Astrocyte of the hippocampus (primary cell): ENCODE measurements around the gene NMUR2.

Source experiments
- DNase-seq: peaks from one replicate; pipeline ENCODE4 v3.0.0; 2011; ENCODE audit warnings: low read depth, low spot score

Gene NMUR2

DNA sequence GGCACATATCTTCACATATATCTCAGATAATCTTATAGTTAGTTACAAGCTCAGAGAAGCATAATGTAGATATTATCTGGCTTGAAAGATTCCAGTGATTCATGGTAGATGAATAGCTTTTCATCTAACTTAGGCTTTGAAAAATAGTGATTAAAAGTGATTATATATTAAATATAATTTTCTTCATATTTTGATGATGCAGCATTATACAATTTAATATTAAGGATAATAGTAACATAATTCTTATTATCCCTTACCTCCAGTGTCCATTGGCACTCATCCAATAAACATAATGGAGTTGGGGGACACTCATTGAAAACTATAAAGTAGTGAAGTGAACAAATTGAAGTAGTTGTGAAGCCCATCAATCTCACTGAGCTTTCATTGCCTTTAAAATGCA is 35.8 kb downstream of the NMUR2 start:
- no peak for DNase-seq

- DNase-seq = no peak
These were observed 37.5 kb downstream of the NMUR2 start for GRCh38 chr5:152367554-152367953.

DNA sequence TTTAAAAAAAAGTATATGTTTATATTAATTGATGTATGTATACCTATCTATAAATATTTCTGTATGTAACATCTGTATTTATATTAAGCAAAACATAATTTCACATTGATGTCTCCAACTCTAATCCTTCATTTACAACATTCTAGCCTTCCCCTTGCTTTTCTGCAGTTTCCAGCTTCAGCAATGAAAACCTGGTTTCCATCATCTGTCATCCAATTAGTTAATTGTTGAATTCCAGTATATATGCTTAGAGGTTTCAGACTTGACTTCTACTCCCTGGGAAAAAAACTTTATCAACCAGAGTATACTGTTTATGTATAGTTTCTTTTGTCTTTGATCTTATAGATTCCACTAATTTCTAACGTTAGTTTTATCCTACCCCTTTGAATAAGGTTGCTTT is 38.4 kb downstream of the NMUR2 start:
- no peak for DNase-seq

DNA sequence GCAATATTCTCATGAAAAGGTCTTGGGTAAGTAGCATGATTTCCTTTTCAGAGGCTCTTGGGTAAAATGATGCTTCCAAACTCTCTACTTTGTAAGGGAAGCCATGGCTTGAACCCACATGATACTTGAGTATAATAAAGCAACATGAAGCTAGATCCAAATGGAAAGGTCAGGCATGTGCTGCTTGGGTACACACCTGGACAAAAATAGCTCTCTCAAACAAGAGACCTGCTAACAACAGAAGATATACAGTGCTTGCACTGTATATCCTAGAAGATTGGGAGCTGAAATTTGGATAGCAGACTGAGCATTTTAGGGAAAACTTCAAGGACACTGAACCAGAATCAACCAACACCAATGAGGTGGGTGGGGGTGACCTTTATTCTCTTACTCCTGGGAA is 40.2 kb downstream of the NMUR2 start:
- no peak for DNase-seq

DNA sequence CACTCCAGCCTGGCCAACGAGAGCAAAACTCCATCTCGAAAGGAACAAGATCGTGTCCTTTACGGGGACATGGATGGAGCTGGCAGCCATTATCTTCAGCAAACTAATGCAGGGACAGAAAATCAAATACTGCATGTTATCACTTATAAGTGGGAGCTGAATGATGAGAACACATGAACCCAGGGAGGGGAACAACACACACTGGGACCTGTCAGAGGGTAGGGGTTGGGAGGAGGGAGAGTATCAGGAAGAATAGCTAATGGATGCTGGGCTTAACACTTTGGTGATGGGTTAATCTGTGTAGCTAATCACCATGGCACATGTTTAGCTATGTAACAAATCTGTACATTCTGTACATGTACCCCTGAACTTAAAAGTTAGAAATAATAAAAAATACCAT is 40.9 kb downstream of the NMUR2 start:
- DNase-seq = no peak

DNA sequence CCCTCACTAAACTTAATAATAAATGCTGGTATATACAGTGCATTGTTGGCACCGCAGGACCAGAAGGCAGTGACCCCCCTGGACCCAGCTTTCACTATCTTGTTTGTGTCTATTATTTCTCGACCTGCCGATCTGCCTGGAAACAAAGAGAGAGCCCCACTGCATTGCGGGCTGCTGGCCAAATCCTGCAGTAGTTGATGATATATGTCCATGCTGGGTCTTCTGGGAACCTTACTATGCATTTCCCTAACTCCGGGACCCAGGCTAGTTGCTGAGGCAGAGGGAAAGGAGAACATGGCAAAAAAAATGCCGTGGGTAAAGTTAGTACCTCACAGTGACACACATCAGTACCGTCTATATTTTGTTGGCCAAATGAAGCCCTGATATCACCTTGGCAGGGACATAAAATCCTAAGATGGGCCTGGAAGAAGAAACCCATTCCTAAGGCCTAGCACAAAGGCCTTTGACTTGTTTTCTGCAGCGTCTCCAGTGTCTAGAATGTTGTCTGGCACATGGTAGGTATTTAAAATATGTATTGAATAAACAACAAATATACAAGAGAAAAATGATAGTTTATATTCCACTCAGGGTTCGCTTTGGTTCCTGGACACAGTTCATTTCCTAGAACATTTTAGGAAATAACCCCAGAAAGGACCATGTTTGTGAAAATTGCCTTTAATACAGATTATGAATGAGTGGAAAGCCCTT is 46.1 kb downstream of the NMUR2 start:
- DNase-seq = no peak

DNA sequence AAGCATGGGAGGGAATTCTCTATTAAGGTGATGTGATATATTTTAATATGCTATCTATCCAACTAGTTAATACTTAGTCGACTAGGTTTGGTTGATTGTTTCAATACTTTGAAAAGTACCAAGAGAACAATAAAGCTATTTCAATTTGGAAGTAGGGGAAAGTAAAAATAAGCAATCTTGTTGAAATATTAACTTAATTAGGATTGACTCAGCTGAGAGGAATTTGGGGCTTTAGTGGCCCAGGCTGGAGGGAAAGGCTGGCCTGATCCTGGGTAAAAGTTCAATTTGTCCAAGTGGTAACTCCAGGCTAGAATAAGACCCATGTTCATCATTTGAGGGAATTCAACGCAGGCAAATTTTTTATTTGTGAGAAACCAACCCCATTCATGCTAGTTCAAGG is 48.6 kb downstream of the NMUR2 start:
- no peak for DNase-seq

GRCh38 chr5:152355061-152355460 is 50.0 kb downstream of the NMUR2 start:
- no peak for DNase-seq

DNA sequence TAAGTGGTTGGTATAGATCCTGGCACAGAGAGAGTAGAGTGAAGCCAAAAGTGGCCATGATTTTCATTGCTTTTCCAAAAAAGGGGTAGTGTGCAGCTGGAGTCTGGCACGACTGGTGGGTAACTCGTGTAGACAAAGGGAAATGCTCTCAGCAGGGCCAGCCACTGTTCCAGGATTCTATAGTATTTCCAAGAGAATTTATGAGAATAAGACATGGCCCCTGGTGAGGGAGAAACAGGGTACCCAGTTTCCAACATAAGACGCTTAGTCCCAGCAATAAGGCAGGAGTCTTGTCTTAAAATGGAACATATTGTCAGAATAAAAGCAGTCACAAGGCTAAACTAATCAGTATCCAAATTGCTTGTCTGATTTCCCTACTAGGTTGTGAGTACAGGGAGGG is 52.1 kb downstream of the NMUR2 start:
- DNase-seq = no peak

- peak; percentile 61 for DNase-seq
These were observed 55.2 kb downstream of the NMUR2 start for GRCh38 chr5:152349683-152350526.
